Measurements from ENCODE around the gene PLEKHN1. TPM values are rescaled to one million over a fixed set of nuclear protein-coding genes. Genes with fewer than 3 reads are reported as not detected.

PLEKHN1 gene
- total RNA-seq, 1 donor from 2014 or later: 1.8 TPM

- DNase-seq (ENCODE audit: low spot score): peak; percentile 67
Observed at GRCh38 chr1:960363-961131, 5.7 kb upstream of the PLEKHN1 start, which contains the start of gene KLHL17. KLHL17 (plus strand) TSS chr1:960584; CDS start chr1:960694, 110 bp downstream.

GRCh38 chr1:961132-961669, 5.1 kb upstream of the PLEKHN1 start:
- DNase-seq (ENCODE audit: low spot score): no peak

DNA sequence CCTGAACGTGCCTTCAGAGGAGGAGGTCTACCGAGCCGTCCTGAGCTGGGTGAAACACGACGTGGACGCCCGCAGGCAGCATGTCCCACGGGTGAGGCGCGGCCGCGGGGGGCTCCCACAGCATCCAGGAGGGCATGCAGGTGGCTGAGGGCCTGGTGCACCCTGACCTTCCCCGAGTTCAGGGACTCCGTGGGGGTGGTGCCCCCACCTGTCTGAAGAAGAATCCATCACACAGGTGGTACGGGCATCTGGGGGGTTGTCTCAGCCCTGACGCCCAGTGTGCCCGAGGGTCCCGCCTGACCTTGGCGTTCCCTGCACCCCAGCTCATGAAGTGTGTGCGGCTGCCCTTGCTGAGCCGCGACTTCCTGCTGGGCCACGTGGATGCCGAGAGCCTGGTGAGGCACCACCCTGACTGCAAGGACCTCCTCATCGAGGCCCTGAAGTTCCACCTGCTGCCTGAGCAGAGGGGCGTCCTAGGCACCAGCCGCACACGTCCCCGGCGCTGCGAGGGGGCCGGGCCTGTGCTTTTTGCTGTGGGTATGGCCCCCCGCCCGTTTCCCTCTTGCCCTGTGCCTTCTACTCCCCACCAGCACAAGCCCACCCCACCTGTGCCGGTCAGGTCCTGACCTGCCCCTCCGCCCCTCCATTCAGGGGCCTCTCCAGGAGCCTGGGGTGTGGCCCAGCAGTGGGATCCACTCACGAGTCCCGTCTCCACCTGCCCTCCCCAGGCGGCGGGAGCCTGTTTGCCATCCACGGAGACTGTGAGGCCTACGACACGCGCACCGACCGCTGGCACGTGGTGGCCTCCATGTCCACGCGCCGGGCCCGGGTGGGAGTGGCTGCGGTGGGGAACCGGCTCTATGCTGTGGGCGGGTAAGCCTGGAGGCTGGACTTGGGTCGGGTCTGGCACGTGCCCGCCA, 3.6 kb upstream of the PLEKHN1 start:
- no peak for DNase-seq (ENCODE audit: low spot score)

DNA sequence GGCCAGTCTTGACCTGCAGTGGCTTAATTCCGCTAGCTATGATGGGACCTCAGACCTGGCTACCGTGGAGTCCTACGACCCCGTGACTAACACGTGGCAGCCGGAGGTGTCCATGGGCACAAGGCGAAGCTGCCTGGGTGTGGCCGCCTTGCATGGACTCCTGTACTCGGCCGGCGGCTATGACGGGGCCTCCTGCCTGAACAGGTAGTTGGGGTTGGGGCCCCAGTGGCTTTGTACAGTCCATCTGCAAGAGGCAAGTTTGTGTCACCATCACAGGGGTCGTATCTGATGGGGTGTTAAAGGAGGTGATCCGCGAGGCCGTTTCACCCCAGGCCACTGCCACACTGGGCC, 3.0 kb upstream of the PLEKHN1 start:
- DNase-seq (ENCODE audit: low spot score): no peak

GRCh38 chr1:963746-964525, 2.3 kb upstream of the PLEKHN1 start:
- no peak for DNase-seq (ENCODE audit: low spot score)

- DNase-seq (ENCODE audit: low spot score): no peak
Observed at GRCh38 chr1:964691-965525, 1.4 kb upstream of the PLEKHN1 start.

DNA sequence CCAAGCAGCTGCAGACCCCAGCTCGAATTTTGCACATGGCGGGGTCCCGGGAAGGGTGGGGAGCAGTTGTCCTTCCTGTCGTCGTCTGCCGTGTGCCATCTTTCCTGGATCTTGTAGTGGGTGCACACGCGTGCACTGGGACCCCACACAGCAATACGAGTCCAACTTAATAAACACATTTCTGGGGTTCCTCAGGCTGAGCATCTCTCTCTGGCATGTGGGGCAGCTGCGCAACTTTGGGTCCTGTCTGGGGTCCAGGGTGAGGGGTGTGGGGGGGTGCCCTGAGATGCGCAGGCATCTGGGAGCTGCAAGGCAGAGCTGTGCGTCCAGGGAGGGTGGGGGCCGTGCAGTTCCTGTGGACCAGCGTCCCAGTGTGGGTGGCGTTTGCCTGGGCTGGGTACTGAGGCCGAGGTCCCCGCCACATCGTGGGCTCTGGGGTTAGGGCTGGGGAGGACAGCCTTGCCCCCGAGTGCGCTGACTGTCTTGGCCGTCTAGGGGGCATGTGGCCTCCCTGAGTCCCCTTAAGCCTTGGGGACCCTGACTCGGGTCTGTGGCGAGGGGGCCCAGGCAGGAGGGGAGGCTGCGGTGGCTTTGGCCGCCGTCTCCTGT, 652 bp upstream of the PLEKHN1 start:
- no peak for DNase-seq (ENCODE audit: low spot score)

GRCh38 chr1:966704-967300, 520 bp downstream of the PLEKHN1 start:
- DNase-seq (ENCODE audit: low spot score): peak; percentile 53

DNA sequence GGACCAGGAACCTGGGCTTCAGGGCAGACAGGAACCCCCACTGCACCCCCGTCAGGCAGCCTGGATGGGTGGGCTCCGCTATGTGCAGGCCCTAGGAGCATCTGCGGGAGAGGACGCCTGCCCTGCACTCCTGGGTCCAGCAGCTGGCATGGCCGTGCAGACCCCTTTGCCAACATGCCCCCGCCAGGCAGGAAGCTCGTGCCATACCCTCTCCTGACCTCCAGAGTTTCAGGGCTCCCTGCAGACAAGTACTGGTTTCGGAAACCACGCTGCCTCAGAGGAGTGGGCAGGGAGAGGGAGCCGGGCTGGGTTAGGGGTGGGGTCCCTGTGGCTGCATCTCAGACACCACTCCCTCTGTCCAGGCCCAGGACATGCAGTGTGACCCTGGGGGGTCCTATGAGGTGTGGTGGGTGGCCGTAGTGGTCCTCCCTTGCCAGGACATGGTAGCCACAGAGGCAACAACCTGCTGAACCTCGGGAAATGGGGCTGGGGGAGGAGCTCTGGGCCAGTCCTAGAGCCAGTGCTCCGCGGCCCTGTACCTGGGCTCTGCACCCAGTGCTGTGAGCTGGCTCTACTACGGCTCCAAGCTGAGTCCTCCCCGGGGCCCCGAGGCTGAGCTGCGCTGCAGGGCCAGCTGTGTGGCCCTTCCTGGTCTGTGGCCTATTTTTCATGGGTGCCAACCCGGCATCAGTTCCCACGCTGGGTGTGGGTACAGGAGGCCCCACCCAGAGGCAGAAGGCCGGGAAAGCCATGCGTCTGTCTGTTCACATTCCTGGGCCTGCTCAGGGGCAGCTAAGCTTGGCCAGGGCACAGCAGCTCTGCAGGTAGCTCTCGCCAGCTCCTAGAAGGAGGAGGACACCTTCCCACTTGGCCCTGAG, 1.4 kb downstream of the PLEKHN1 start:
- DNase-seq (ENCODE audit: low spot score): no peak

GRCh38 chr1:969260-969855, 3.1 kb downstream of the PLEKHN1 start:
- DNase-seq (ENCODE audit: low spot score): no peak

- DNase-seq (ENCODE audit: low spot score): no peak
Observed at GRCh38 chr1:970242-970972, 4.1 kb downstream of the PLEKHN1 start.

- no peak for DNase-seq (ENCODE audit: low spot score)
Observed at GRCh38 chr1:970973-971730, 4.9 kb downstream of the PLEKHN1 start.

GRCh38 chr1:971751-972506, 5.6 kb downstream of the PLEKHN1 start:
- DNase-seq (ENCODE audit: low spot score): no peak

DNA sequence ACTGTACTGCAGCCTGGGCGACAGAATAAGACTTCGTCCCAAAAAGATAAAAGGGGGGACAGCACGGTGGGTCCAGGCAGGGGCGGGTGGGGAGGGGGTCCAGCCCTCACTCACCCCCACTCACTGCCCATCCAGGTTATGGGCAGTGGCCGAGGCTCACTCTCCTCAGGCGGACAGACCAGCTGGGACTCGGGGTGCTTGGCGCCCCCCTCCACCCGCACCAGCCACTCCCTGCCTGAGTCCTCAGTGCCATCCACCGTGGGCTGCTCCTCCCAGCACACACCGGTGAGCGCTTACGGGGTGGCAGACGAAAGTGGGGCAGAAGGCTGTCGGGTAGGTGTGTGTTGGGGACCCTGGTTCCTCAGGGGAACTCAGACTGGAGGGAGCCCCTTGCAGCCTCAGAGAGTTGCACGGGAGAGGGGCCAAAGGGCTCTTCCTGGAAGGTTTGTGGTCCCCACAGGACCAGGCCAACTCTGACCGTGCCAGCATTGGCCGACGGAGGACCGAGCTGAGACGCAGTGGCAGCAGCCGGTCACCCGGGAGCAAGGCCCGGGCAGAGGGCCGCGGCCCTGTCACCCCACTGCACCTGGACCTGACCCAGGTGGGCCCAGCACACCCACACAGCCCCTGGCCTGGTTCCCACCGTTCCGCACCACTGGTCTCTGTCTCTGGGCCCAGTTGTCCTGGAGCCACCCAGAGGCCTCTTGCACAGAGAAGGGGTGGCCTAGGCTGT, 6.6 kb downstream of the PLEKHN1 start:
- no peak for DNase-seq (ENCODE audit: low spot score)

DNA sequence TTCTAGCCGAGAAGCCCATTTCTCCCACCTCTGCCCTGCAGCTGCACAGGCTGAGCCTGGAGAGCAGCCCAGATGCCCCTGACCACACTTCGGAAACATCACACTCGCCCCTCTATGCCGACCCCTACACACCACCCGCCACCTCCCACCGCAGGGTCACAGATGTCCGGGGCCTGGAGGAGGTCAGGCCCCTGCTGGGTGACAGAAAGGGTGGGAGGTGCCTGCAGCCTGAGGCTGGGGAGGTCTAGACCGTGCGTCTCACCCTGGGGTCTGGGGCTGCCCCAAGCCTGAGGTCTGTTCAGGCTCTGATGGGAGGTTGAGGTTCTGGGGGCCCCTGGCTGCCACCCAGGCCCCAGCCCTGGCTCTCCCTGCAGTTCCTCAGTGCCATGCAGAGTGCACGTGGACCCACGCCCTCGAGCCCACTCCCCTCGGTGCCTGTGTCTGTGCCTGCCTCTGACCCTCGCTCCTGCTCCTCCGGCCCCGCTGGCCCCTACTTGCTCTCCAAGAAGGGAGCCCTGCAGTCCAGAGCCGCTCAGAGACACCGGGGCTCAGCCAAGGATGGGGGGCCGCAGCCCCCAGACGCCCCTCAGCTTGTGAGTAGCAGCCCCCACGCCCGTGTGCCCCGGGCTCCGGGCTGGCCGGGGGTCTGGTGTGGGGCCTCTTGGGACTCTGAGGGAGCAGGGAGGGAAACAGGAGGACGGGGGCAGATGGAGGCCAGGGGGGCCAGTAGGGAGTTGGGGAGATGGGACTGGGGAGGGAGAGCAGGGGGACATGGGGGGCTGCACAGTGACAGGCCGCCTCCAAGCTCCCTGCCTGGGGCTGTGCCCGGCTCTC, 7.4 kb downstream of the PLEKHN1 start:
- no peak for DNase-seq (ENCODE audit: low spot score)

All from mucosa of gallbladder (tissue), 1 donor.